GM19372 (cell line): ENCODE measurements around the gene IL1RAPL2.
"Not testable (repeated sequence)": the region's sequence is repeated elsewhere in the genome, so short reads cannot be mapped to it uniquely, and the experiment has no call there.

ENCODE experiments used
- ATAC-seq: cut with Tn5 transposase; IDR thresholded peaks from one replicate; pipeline ENCODE4 v1.9.1; 2021; ENCODE audit warnings: mild to moderate bottlenecking, low read depth, moderate library complexity; ENCODE audit not compliant: unreplicated experiment

Gene IL1RAPL2

DNA sequence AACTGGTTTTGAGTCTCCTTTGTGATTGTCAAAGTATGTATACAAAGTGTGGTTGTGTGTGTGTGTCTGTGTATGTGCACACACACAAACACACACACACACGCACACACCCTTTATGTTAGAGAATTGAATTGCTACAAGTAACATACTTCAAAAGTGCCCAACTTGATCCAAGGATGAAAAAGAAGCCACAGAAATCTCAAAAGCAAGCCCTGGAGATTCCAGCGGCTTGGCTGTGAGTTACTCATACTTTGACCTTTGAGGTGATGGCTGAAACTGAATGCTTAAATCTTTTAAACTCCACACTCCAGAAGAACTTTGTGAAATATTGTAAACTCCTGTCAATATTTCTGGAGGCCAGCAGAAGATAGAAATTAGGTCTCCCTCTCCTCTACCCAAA is 1087.9 kb downstream of the IL1RAPL2 start:
- ATAC-seq = no peak

GRCh38 chrX:105658136-105658535 is 1092.1 kb downstream of the IL1RAPL2 start:
- no peak for ATAC-seq

GRCh38 chrX:105662248-105662647 is 1096.2 kb downstream of the IL1RAPL2 start:
- no peak for ATAC-seq

DNA sequence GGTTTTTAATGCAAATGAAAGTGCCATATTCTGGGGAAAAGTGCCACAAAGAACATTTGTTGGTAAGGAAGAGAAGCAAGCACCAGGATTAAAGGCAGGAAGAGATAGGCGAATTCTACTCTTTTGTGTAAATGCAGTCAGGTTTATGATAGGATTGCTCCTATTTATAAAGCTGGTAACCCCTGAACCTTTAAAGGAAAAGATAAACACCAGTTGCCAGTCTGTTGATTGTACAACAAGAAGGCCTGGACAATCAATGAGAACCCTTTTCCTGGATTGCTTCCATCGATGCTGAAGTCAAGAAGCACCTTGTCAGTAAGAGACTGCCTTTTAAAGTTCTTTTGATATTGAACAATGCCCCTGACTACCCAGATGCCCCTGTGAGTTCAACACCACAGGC is 1098.2 kb downstream of the IL1RAPL2 start:
- ATAC-seq = no peak

DNA sequence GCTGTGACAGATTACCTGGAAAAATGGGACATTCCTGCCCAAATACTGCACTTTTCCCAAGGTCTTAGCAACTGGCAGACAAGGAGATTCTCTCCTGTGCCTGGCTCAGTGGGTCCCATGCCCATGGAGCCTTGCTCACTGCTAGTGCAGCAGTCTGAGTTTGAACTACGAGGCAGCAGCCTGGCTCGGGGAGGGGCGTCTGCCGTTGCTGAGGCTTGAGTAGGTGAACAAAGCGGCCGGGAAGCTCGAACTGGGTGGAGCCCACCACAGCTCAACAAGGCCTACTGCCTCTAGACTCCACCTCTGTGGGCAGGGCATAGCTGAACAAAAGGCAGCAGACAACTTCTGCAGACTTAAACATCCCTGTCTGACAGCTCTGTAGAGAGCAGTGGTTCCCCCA is 1118.3 kb downstream of the IL1RAPL2 start:
- not testable (repeated sequence) for ATAC-seq

DNA sequence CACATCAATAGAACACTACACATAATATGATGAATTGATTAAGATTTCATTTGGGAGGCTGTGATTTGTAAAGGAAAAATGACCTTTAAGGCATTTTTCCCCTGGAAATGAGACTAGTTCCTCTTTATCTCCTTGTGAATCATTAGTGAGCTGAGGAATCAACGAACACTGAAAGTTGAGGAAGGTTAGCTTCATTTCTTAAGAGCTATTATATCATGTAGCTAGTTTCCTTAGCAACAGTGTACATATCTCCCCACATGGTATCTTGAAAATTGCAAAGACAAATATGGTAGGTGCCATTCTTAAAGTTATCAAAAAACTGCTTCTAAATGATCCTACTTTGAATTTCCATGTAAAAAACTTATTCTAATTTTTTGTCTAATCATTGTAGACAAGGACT is 1128.8 kb downstream of the IL1RAPL2 start:
- ATAC-seq = no peak

GRCh38 chrX:105695451-105695850 is 1129.5 kb downstream of the IL1RAPL2 start:
- ATAC-seq = no peak

GRCh38 chrX:105696870-105697269 is 1130.9 kb downstream of the IL1RAPL2 start:
- ATAC-seq = no peak

DNA sequence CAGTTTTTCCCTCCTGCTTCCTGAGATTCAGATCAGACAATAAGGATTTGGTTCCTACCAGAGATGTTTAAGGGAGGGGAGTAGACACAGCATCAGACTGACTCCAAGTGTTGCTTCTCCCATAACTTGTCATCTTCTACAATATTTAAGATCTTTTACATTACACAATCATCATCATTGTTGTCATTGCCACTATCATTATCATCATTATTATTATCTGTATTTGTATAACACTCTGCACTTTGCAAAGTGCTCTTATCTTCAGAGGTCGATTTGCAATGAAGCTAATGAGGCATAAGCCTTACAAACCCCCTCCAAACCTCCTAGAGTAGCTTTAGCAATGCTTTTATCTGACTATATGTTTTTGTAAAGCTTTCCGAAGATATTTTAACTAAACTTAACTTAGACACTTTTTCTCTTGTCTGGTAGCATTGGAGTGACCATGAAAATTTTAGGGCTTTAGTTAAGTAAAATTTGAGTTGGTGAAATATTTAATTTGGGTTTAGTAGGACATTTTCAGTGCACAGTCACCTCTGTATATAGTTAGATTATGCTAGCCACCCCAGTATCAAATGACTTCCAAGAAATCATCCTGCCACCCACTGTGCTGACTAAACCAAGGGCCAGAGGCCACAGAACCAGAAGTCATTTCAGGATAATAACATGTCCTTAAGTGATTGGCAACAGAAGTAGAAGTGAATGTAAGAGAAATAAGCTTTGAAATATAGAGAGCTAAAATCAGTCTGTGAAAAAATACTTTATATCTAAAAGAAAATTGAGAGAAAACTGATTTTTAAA is 1132.2 kb downstream of the IL1RAPL2 start:
- ATAC-seq = no peak

DNA sequence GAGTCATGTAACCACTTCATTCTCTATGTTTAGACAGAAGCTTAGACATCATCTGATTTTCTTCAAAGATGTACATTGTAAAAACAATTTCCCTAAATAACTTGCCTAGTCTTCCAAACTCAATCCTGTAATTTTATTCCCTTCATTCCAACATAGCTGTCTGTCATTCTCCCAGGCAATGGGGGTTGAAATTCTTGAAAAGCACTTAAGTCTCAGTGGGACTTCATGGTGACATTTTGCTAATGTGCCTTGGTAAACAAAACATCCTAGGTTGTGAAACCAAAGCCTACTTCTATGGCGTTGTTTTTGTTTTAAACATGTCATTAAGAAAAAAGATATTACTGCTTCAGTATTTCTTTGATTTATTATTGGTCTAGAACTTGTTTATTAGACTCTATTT is 1134.3 kb downstream of the IL1RAPL2 start:
- ATAC-seq = no peak

- ATAC-seq = no peak
These were observed 1135.5 kb downstream of the IL1RAPL2 start for GRCh38 chrX:105701310-105702052.

DNA sequence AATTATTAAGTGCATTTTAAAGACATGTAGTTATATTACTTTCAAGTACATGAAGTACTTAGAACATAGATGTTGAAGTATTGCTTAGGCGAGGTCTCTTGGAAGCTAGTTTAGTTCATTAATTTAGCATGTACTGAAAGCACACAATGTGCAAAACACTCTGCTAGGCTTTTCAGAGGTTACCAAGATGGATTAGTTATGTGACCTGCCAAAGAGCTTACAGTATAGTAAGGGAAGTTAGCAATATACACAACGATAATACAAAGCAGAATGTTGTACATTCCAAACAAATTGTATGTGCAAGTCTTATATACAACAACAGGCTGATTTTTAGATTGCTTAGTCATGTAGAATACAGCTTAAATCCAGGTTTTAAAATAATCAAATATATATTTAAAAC is 1137.9 kb downstream of the IL1RAPL2 start:
- no peak for ATAC-seq

DNA sequence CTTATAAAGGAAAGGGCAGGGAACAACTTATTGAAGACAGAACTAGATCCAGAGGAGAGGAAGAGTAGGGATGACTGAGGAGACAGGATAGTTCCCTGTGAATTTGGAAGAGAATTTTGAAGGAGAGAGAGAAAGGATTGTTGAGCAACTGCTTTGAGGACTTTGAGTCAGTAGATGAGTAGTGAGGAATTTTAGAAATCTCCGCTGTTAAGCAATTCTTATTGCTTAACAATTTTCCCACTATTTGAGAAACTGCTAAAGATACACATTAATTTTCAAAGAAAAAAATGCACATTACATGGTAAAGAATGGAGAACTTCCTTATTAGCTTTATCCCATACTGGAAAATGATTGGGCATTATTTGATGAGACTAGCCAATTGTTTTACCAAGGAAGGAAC is 1140.0 kb downstream of the IL1RAPL2 start:
- ATAC-seq = no peak

DNA sequence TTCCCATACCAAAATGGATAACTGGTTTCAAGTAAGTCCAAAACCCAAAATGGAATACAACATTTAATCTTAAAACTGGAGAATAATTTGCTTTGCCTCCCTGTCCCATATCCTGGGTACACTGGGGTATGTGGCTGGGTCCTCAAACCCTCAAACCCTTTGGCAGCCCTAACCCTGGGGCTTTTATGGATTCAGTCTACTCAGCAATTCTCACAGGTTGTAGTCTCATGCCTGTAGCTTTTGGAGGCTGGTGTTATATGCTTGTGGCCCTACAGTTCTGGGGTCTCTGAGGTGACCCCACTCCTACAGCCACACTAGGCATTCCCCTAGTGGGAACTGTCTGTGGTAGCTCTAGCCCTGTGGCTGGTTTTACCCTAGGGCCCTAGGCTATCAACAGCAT is 1145.8 kb downstream of the IL1RAPL2 start:
- ATAC-seq = no peak

GRCh38 chrX:105715746-105716145 is 1149.7 kb downstream of the IL1RAPL2 start:
- no peak for ATAC-seq

GRCh38 chrX:105723966-105724735 is 1158.2 kb downstream of the IL1RAPL2 start:
- no peak for ATAC-seq

- ATAC-seq = no peak
These were observed 1159.2 kb downstream of the IL1RAPL2 start for GRCh38 chrX:105725228-105725627.

DNA sequence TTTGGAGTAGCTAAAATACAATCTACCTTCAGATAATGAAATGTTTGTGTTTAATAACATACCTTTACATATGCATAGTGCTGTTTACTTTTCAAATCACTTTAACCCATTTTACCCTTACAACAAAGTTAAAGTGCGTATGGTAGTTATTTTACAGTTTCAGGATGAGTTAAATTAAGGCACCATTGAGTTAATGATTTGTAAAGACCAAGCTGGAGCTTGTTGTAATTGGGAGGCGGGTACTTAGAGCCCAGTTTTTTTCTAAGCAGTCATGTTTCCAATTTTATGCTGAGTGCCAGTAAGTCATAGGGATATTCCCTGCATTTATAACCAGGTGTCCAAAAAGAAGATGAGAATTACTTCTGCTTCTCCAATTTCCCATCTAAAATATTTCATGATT is 1172.2 kb downstream of the IL1RAPL2 start:
- no peak for ATAC-seq

DNA sequence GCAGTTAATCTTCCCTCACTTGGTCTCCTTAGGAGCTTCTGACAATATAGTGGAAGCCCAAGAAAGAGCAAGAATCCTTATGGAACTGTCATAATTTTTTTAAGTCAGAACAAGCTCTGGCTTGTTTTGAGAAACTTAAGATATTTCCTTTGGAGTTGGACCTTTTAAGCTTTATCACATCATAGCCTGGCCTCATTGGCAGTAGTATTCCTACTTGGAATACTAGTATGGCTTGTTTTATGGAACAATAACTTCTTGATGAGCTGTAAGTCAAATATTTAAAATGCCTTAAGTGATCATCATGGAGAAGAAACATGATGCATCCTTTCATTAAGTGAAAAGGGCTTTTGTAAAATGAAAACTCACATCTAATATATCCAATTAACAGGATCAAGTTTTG is 1178.3 kb downstream of the IL1RAPL2 start:
- no peak for ATAC-seq

DNA sequence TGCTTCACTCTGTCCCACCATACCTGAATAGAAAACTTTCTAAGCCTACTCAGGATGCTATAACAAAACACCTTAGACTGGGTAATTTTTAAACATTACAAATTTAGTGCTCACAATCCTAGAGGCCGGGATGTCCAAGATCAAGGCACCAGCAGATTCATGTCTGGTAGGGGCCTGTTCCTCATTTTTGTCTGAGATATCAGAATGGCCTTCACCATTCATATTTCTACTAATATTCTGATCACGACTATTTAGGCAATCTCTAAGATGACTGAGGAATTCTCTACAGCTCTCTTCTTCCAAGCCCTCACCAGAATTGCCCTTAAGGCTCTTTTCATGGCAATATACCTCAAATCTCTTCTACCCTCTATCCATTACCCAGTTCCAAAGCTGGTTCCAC is 1178.9 kb downstream of the IL1RAPL2 start:
- no peak for ATAC-seq

DNA sequence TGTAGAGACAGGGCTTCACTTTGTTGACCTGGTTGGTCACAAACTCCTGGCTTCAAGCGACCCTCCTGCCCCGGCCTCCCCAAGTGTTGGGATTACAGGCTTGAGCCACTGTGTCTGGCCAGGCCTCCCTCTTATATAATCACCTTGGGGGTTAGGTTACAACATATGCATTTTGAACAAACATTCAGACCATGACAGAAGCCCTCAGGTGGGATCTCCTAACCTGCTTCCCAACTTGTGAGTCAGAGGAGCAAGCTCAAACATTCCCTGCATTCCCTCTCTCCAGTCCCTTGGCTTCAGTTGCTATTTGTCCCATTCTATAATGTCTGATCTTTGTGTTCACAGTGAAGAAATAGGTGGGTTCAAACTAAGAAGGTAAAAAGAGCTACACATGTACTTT is 1179.9 kb downstream of the IL1RAPL2 start:
- no peak for ATAC-seq
